NCI-H524 treated with DMSO at 0.1 percent for 48 hours (cell line): Measurements from ENCODE around the gene TERT.
A peak's percentile ranks its signal among the peaks of the same experiment; 100 is the strongest.
"Not testable (repeated sequence)": the region's sequence is repeated elsewhere in the genome, so short reads cannot be mapped to it uniquely, and the experiment has no call there.

Source experiments
- DNase-seq: peaks from one replicate; lab custom pipeline; 2025; lab: John Stamatoyannopoulos, UW

TERT gene

GRCh38 chr5:1294835-1295649, at the start of gene TERT:
TSS of gene TERT (minus strand) at chr5:1295068. CDS start at chr5:1294989, 79 bp downstream.
- DNase-seq = no peak

GRCh38 chr5:1343931-1344901, 49.3 kb upstream of the TERT start:
- DNase-seq = no peak

GRCh38 chr5:1343315-1343751, 48.5 kb upstream of the TERT start:
- no peak for DNase-seq

DNA sequence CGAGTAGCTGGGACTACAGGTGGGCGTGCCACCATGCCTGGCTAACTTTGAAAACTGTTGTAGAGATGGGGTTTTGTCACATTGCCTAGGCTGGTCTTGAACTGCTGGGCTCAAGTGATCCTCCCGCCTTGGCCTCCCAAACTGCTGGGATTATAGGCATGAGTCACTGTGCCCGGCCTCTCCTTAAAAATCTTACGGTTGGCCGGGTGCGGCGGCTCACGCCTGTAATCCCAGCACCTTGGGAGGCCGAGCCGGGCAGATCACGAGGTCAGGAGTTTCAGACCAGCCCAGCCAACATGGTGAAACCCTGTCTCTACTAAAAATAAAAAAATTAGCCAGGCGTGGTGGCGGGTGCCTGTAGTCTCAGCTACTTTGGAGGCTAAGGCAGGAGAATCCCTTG, 47.8 kb upstream of the TERT start:
- not testable (repeated sequence) for DNase-seq

DNA sequence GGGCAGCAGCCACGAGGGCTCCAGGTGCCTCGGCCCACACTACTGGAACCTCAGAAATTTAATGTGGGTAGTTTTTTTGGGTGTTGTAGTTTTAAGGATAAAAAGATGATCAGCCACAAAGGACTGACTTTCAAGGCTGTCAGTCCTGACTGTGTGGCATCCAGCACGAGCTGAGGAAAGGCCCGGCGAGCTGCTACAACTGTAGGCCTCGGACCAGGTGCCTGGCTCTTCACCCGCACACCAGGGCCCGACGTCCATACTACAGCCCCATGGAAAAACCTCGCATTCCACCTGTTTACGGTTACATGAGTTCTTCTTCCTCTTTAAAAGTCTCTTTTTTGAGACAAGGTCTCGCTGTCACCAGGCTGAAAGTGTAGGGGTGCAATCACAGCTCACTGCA, 47.4 kb upstream of the TERT start:
- DNase-seq = no peak

- no peak for DNase-seq
Observed at GRCh38 chr5:1341863-1342262, 47.0 kb upstream of the TERT start.

DNA sequence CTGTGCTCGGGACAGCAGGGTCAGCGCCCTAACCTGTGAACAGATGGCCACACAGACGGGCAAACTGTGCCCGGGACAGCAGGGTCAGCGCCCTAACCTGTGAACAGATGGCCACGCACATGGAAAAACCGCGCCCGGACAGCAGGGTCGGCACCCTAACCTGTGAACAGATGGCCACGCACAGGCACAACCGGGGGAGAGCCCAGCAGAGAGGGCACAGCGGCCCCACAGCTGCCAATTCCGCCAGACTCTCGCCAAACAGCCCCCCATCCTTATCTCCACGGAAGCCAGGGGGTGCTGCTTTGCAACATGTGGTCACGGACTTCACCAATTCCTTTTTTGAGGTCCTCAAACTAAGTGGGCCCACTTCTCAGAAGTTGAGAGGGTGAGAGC, 44.9 kb upstream of the TERT start:
- peak; percentile 51 for DNase-seq

- DNase-seq = not testable (repeated sequence)
Observed at GRCh38 chr5:1339139-1339817, 44.4 kb upstream of the TERT start.

DNA sequence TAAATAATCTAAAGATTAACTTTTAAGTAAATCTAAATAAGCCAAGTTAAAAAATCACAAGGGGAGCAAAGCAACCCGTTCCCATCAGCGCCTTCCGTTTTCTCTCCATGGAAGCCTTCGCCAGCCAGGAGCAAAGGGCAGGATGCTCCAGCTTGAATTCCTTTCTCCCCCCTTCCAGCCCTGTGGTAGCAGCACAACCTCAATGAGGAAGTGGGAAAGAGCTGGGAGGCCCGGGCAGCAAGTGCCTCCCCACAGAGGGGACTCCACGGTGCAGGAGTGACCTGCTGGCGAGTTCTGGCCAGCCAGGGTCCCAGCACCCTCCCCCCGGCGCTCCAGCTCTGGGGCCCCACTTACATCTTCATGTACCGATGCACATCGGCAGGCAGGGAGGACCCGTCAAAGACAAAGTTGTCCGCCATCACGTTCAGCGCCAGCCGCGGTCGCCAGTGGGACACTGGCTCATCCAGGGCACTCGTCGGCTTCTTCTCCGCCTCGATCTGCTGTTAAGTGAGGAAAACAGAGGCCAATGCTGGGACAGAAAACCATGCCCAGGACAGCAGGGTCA, 43.7 kb upstream of the TERT start:
- DNase-seq = no peak

GRCh38 chr5:1338196-1338490, 43.3 kb upstream of the TERT start:
- DNase-seq = no peak

DNA sequence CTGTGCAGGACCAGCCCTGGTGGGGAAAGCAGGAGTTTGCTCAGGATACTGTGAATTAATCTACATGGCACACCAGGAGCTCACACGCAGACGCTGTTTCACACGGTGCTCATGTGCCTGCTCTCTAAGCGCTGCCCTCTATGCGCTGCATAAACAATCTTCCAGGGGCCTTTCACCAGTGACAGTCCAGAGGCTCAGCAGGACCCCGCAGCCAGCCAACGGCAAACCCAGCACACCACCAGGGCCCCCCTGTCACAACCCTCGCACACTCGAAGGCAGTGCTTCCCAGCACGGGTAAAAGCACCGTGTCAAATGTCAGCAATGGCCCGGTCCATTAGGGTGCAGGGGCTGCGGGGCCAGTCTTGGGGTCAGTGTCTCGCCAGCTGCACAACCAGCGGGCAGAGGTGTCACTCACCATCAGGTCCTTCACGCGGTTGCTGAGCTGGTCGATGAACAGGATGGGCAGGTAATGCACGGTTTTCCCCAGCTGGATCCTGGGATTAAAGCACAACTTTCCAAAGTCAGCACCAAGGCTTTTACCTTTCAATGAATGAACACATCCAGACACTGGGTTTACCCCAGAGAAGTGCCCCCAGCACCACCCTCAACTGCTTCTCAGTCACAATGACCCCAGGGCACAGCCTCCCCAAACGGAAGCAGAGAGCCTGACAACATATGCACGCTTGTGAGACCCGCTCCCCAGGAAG, 42.8 kb upstream of the TERT start:
- no peak for DNase-seq

DNA sequence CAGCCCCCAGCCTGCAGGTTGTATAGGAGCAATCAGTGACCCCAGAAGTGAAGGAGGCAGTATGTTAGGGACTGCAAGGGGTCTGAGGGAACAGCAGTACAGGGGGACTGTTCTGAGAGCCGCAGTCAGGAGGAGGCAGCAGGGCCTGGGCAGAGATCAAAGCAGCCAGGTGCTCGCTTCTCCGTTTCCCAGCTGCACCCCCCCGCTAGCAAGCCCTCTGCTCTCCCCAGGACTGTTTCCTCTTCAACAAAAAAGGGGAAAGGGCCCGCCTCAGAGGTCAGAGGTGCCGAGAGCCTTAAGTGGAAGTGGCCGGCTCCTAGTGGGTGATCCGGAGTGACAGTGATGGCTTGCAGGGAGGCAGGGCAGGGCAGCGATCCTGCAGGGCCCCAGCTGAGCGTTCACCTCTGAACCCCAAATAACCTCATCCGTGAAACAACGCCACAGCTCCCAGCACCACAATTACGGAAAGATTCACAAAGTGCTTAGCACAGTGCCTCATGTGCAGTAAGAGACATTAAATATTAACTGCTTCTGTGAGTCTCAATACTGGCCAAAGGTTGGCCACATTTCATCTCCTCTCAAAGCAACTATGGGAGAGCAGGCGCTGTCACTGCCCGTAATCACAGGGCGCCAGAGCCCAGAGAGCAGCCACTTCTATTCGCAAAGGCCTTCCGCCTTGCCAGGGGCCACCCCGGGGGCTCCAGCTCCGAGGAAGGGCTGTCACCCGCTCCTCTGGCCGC, 42.1 kb upstream of the TERT start:
- no peak for DNase-seq

GRCh38 chr5:1336106-1336561, 41.3 kb upstream of the TERT start:
- no peak for DNase-seq

DNA sequence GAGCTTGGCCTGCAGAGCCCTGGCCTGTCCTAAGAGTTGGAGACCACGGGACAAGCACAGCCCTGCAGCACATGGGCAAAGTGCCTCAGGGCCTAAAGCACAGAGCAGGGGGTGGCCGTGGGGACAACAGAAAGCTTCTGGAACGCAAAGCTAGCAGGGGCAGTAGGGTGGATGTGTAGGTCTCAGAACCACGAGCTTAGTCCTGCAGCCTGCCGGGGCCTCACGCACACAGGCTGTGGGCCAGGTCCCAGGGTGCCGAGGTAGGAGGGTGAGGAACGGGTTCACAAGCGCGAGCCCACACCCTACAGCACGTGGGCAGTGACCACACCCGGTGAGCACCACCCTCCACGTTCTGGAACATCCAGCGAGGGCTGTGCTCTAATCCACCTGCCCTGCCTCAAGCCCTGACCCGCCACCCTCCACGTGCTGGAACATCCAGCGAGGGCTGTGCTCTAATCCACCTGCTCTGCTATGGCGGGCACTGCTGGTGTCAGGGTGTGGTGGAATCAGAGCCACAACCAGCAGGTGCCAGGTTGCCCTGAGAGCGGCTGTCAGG, 40.8 kb upstream of the TERT start:
- no peak for DNase-seq

- no peak for DNase-seq
Observed at GRCh38 chr5:1334831-1335539, 40.1 kb upstream of the TERT start.

DNA sequence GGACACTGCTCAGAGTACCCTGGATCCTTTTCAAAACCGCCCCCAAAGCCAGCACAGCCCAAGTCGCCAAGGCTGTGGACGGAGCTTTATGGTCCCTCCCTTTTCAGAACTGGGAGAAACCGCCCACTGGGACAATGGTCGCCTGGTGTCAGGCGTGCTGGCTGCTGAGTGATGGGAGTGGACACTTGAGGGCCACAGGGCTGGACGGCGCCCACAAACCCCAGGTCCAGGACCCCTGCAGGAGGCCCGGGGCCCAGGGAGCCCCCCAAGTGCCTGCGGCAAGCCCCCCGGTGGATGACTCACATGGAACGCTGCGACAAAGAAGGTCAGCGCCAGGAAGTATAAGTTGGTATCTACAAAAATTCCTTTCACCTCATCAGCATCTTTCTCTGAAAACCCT, 39.1 kb upstream of the TERT start:
- no peak for DNase-seq

DNA sequence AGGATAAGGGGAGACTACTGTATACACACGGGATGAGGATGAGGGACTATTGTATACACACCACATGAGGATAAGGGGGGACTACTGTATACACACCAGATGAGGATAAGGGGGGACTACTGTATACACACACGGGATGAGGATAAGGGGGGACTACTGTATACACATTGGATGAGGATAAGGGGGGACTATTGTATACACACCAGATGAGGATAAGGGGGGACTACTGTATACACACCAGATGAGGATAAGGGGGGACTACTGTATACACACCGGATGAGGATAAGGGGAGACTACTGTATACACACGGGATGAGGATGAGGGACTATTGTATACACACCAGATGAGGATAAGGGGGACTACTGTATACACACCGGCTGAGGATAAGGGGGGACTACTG, 38.4 kb upstream of the TERT start:
- not testable (repeated sequence) for DNase-seq

- DNase-seq = no peak
Observed at GRCh38 chr5:1332461-1333001, 37.7 kb upstream of the TERT start.

DNA sequence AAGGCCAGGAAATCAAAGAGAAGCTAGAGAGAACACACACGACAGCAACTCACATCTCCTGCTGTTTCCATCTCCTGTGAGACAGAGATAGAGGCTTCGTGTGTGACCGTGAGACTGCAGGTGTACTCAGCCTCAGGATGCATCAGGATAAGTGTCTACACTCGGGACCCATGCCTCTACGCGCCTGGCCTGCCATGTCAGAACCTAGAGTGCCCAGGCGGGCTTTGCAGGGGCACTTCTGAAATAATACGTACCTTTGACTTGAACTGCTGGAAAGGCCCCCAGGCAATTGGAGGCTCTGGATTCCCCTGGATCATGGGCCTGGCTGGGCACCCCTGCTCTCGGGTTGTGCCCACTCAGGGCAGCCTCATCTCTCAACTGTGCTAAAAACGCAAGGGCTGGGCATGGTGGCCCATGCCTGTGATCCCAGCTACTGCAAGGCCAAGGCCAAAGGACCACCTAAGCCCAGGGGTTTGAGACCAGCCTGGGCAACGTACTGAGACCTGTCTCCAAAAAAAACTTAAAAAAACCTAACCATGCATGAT, 37.1 kb upstream of the TERT start:
- DNase-seq = no peak
